Measurements from ENCODE around the gene IGSF5.

Gene IGSF5

DNA sequence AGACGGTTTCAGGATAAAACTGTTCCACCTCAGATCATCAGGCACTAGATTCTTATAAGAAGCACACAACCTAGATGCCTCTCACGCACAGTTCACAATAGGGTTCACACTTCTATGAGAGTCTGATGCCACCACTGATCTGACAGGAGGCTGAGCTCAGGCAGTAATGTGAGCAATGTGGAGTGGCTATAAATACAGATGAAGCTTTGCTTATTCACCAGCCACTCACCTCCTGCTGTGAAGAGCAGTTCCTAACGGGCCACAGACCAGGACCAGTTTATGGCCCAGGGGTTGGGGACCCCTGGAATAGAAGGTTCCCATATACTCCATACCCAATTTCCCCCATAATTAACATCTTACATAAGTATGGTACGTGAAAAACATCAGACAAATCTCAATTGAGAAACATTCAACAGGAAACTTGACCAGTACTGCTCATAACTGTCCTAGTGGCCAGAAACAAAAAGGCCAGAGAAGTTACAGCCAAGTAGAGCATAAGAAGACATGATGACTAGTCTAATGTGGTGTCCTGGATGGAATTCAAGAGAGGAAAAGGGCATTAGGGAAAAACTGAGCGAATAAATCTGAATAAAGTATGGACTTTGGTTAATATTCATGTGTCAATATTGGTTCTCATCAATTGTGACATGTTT, 24.7 kb upstream of the IGSF5 start:
- no peak for DNase-seq (ENCODE audit: low read depth in 2 of 2)

DNA sequence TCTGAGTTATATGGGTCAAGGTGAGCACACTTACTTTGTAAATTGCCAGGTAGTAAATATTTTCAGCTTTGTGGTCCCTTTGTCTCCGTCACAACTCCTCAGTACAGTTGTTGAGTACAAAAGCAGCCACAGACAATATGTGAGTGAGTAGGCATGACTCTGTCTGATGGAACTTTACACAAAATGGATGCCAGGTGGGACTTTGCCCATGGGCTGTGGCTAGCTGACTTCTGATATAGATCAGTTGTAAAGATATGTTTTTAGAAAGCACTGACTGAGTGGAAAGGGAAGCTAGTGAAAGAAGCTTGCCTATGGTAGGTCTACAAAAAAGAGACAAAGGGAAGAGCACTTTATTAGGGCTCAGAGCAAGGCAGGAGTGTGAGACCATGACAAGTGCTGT, 23.1 kb upstream of the IGSF5 start:
- DNase-seq (ENCODE audit: low read depth in 2 of 2): no peak
- H3K4me3 ChIP-seq (replicated peaks in 1 of 2; ENCODE audit: low read depth in 2 of 2, low read length in 2 of 2): no peak overlapping the region
- TF ChIP-seq, protein P1, sequence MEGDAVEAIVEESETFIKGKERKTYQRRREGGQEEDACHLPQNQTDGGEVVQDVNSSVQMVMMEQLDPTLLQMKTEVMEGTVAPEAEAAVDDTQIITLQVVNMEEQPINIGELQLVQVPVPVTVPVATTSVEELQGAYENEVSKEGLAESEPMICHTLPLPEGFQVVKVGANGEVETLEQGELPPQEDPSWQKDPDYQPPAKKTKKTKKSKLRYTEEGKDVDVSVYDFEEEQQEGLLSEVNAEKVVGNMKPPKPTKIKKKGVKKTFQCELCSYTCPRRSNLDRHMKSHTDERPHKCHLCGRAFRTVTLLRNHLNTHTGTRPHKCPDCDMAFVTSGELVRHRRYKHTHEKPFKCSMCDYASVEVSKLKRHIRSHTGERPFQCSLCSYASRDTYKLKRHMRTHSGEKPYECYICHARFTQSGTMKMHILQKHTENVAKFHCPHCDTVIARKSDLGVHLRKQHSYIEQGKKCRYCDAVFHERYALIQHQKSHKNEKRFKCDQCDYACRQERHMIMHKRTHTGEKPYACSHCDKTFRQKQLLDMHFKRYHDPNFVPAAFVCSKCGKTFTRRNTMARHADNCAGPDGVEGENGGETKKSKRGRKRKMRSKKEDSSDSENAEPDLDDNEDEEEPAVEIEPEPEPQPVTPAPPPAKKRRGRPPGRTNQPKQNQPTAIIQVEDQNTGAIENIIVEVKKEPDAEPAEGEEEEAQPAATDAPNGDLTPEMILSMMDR (IDR thresholded peaks at IDR 0.05; ENCODE audit: low read depth, low read length): no peak

More for the DNA sequence above, 24.7 kb upstream of the IGSF5 start:
- TF ChIP-seq, protein P1 (IDR thresholded peaks at IDR 0.05; ENCODE audit: low read depth, low read length): no peak
- H3K4me3 ChIP-seq (replicated peaks in 1 of 2; ENCODE audit: low read depth in 2 of 2, low read length in 2 of 2): no peak overlapping the region

DNA sequence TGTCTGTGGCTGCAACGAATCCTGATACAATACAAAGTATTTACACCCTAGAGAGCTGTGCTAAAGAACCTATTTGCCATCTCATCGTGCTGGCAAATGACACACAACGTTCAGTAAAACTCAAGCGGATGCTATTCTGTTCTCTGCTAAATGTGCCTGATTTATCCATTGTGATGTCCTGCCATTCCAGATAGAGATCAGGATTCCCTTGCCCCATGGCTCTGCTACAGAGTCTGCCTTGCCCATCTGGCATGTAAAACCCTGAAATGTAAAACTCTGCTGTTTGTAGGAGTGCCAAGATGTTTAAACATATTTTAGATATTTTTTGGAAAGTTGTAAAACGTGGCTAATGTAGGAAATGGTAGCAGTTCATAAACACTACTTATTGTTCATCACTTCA, 20.0 kb upstream of the IGSF5 start:
- TF ChIP-seq, protein P1 (IDR thresholded peaks at IDR 0.05; ENCODE audit: low read depth, low read length): no peak
- H3K4me3 ChIP-seq (replicated peaks in 1 of 2; ENCODE audit: low read depth in 2 of 2, low read length in 2 of 2): no peak overlapping the region
- no peak for DNase-seq (ENCODE audit: low read depth in 2 of 2)

DNA sequence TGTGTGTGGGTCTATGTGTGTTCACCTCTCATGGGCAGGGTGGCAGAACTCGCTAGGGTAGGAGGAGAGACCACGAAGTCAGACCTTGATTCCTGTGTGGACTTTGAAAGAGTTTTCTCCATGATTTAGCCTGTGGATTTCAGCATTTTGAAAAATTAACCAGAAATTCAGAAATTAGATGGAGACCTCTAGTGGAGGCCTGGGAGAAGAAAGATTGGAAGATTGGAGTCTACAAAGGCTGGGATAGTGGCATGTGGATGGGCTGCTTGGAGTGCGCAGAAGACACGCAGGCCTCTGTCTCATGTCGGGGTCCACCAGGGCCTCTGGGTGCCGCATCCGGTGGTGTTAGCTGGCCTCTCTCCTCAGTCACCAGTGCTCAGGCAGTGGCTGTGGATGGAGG, 18.9 kb upstream of the IGSF5 start:
- no peak overlapping the region for H3K4me3 ChIP-seq (replicated peaks in 1 of 2; ENCODE audit: low read depth in 2 of 2, low read length in 2 of 2)
- DNase-seq (ENCODE audit: low read depth in 2 of 2): no peak
- TF ChIP-seq, protein P1 (IDR thresholded peaks at IDR 0.05; ENCODE audit: low read depth, low read length): no peak

DNA sequence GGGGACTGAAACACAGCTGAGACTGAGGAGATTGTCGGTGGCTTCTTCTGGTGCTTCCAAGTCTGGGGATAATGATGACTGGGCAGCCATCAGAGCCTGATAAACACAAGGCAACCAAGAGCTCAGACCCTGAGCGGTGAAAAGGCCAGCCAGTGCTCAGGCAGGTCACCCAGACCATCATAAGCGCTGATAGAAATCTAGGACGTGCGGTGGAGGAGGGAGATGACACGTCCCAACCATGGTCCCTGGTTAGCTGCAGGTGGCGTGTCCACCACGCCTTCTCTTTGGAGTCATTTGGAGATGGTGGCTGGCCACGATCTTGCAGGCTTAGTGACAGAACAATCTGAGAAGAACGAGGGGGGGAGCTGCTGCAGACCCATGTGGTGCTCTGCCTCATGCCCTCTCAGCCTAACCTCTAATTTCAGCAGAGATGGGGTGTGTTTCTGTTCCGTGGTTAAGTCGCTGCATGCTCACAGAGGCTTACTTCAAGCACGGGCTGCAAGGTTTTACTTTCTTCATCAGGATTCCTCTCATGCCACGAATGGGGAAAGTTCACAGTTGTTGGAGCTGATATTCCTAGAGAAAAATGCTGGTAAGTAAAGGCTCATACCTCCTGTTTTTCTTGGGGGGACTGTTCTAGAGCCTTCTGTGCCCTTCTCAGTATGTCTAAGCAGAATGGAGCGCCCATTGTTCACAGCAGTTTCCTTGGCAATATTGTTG, 17.4 kb upstream of the IGSF5 start:
- TF ChIP-seq, protein P1 (IDR thresholded peaks at IDR 0.05; ENCODE audit: low read depth, low read length): no peak
- no peak for DNase-seq (ENCODE audit: low read depth in 2 of 2)
- H3K4me3 ChIP-seq (replicated peaks in 1 of 2; ENCODE audit: low read depth in 2 of 2, low read length in 2 of 2): no peak overlapping the region

DNA sequence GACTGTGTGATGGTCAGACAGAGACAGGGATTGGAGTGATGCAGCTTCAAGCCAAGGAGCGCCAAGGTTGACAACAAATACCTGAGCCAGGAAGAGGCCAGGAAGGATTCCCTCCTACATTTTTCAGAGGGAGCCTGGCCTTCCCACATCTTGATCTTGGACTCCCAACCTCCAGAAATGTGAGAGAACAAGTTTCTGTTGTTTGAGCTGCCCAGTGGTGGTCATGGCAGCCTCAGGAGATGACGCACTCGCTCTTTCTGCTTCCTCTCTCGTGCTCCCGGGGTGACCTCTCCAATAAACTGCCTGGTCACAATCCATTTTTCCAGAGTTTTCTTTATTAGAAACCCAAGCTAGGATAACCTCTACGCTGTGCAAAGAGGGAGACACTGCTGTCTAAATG, 16.6 kb upstream of the IGSF5 start:
- no peak overlapping the region for H3K4me3 ChIP-seq (replicated peaks in 1 of 2; ENCODE audit: low read depth in 2 of 2, low read length in 2 of 2)
- TF ChIP-seq, protein P1 (IDR thresholded peaks at IDR 0.05; ENCODE audit: low read depth, low read length): no peak
- no peak for DNase-seq (ENCODE audit: low read depth in 2 of 2)

All from cardiac fibroblast (primary cell).